HG03457 (cell line): Measurements from ENCODE around the gene DHRS2.

Experiments used
- ATAC-seq: cut with Tn5 transposase; IDR thresholded peaks from one replicate; pipeline ENCODE4 v1.9.1; 2021; ENCODE audit warnings: moderate number of reproducible peaks; ENCODE audit not compliant: unreplicated experiment

DHRS2 gene

GRCh38 chr14:23645812-23646647 is 9.9 kb downstream of the DHRS2 start:
- ATAC-seq, result no peak

- ATAC-seq, result no peak
These were observed 10.7 kb downstream of the DHRS2 start for GRCh38 chr14:23646648-23647549.

GRCh38 chr14:23647619-23648018 is 11.5 kb downstream of the DHRS2 start:
- ATAC-seq, result no peak

GRCh38 chr14:23648764-23649460 is 12.7 kb downstream of the DHRS2 start:
- ATAC-seq, result no peak

GRCh38 chr14:23650506-23650905 is 14.3 kb downstream of the DHRS2 start:
- no peak for ATAC-seq

- ATAC-seq, result no peak
These were observed 16.9 kb downstream of the DHRS2 start for GRCh38 chr14:23653051-23653450.

GRCh38 chr14:23654231-23654630 is 18.1 kb downstream of the DHRS2 start:
- ATAC-seq, result no peak

- no peak for ATAC-seq
These were observed 21.9 kb downstream of the DHRS2 start for GRCh38 chr14:23657959-23658470.

GRCh38 chr14:23660290-23661226 is 24.4 kb downstream of the DHRS2 start:
- ATAC-seq, result no peak

- no peak for ATAC-seq
These were observed 25.4 kb downstream of the DHRS2 start for GRCh38 chr14:23661542-23661941.

- no peak for ATAC-seq
These were observed 27.0 kb downstream of the DHRS2 start for GRCh38 chr14:23663127-23663526.

GRCh38 chr14:23663711-23664110 is 27.5 kb downstream of the DHRS2 start:
- no peak for ATAC-seq

GRCh38 chr14:23664207-23664885 is 28.2 kb downstream of the DHRS2 start:
- ATAC-seq, result no peak

GRCh38 chr14:23665302-23666016 is 29.3 kb downstream of the DHRS2 start:
- no peak for ATAC-seq

- no peak for ATAC-seq
These were observed 31.0 kb downstream of the DHRS2 start for GRCh38 chr14:23667134-23667533.

- ATAC-seq, result no peak
These were observed 33.3 kb downstream of the DHRS2 start for GRCh38 chr14:23669441-23669840.

- no peak for ATAC-seq
These were observed 34.3 kb downstream of the DHRS2 start for GRCh38 chr14:23670481-23670880.

GRCh38 chr14:23672200-23672599 is 36.0 kb downstream of the DHRS2 start:
- no peak for ATAC-seq

- no peak for ATAC-seq
These were observed 39.2 kb downstream of the DHRS2 start for GRCh38 chr14:23675337-23675736.
